Measurements from ENCODE around the gene TRMT10B. TPM values are rescaled to one million over a fixed set of nuclear protein-coding genes. Genes with fewer than 3 reads are reported as not detected.

The TRMT10B gene, protein sequence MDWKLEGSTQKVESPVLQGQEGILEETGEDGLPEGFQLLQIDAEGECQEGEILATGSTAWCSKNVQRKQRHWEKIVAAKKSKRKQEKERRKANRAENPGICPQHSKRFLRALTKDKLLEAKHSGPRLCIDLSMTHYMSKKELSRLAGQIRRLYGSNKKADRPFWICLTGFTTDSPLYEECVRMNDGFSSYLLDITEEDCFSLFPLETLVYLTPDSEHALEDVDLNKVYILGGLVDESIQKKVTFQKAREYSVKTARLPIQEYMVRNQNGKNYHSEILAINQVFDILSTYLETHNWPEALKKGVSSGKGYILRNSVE
- 6.8 TPM for total RNA-seq
- long read RNA-seq, transcript TRMT10B-201 (9 exons, 2,281 nt), result major isoform, 6 of 62 reads
- long read RNA-seq, partial matches to known transcripts, result 0 of 62 reads
- long read RNA-seq, other reads (novel, unspliced or antisense), result 54 of 62 reads

DNA sequence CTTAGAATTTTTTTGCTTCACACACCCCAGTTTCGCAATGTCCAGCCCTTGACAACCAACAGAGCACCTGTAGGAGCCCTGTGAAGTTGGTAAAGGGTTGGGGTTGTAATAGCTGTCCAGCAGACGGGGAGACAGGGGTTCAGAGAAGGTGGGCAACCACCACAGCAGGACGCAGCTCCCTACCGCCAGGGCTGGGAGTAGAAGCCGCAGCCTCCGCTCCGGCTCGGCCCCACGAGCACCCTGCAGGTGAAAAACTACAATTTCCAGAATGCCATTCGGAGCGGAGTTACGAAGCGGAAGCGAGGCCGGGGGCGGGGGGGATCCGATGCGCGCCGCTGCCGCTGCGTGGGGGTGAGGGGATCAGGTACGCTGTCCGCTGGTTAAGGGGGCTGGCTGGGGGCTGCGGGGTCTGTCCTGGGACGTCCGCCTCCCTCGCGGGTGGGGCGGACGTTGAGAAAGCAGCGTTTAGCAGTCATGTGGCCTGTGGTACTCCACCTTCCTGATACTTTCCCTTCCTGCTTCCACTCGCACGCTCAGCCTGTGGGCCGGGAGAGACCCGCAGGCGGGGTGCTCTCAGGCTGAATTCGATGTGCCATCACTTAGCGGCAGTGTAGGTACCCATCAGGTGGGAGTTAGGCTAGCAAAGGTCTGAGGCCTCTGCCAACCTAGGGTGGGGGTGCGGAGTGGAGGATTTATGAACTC is at the start of gene TRMT10B:
TRMT10B (plus strand) TSS at position 317 of the 702 bp plus-strand sequence. CDS start 8,127 bp downstream, outside the sequence.
- DNase-seq (ENCODE audit: low spot score), result no peak

DNA sequence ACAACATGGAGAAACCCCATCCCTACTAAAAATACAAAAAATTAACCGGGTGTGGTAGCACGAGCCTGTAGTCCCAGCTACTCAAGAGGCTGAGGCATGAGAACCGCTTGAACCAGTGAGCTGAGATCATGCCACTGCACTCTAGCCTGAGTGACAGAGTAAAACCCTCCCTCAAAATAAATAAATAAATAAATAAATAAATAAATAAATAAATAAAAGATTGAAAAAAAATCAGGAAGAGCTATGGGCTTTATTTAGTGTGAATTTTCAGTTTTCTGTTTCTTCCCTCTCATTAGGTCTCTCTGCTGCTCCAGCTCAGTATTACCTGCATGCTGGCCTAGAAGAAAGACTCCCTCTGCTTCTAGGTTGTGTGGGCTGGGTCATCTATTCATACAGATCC is 47.8 kb upstream of the TRMT10B start:
- DNase-seq (ENCODE audit: low spot score), result no peak

DNA sequence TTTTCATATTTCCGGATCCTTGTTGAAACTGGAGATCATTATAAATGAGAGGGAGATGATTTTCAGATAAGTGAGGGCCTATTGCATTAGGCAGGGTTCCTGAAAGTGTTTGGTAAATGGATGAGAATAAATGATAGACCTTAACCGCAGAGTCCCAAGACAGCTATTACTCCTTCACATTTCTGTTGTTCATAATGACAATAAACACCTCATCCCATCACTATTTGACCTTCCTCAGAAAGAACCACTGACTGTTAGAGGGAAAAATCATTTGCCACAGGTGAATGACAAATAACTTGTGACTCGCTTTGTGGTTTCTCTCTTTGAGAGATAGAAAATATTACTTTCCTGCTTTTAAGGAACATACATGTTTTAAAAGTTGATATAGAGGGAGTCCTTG is 47.3 kb upstream of the TRMT10B start:
- DNase-seq (ENCODE audit: low spot score), result no peak

- DNase-seq (ENCODE audit: low spot score), result no peak
Observed at GRCh38 chr9:37707748-37708147, 45.9 kb upstream of the TRMT10B start.

- DNase-seq (ENCODE audit: low spot score), result no peak
Observed at GRCh38 chr9:37710046-37710445, 43.6 kb upstream of the TRMT10B start.

DNA sequence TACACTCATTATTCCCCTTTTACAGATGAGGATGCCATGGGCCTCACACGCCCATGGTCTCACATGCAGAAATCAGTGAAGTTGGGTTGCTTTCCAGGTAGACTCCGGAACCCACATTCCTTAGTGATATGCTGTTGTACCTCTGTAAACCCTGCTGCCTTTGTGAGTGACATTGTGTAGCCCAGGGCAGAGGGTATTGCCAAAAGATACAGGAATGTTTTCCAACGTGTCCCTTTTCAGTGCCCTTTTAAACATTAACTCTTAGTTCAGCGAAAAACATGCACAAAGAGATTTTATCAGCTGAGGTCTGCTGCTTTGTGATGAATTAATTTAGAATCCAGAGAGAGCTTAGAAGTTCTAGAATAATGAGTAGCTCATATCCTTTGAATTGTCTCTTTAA is 38.3 kb upstream of the TRMT10B start:
- no peak for DNase-seq (ENCODE audit: low spot score)

DNA sequence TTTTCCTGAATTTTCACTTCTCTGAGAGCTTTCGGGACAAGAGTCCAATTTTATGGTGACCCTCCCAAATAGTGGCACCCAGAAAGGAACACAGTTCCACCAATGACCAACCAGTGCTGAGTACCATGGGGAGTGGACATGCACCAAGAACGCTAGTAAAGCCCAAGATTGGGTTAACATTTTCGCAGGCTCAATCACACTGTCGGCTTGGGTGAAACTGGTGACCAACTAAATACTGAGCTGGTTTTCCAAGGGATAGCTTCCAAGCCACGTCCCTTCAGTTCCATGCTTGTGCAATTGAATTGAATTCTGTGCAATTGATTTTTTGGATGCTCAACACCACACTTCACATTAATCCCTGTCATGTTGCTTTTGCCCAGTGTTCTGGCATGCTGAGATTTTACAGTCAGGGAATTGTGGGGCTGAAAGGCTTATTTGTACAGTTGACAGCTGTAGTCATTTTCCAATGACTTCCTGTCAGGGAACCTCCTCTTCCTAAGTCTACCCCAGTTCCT is 37.6 kb upstream of the TRMT10B start:
- no peak for DNase-seq (ENCODE audit: low spot score)

DNA sequence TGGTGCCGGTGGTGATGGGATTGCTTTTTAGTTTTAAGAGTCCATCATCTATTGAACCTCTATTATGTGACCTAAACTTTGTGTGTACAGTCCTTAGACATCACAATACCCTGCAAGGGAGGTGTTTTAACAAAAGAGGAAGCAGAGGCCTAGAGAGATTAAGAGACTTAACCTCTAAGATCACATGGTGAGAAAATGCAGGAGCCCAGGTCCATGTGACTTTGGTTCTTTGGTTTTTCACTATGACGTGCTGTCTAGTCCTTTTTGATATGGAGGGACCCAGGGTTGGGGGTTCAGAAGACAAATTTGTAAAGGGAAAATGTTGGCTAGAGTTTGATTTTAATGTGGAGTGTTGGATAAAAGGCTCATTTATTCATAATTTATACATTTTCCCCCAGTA is 34.1 kb upstream of the TRMT10B start:
- DNase-seq (ENCODE audit: low spot score), result no peak

GRCh38 chr9:37727013-37727412 is 26.6 kb upstream of the TRMT10B start:
- DNase-seq (ENCODE audit: low spot score), result no peak

DNA sequence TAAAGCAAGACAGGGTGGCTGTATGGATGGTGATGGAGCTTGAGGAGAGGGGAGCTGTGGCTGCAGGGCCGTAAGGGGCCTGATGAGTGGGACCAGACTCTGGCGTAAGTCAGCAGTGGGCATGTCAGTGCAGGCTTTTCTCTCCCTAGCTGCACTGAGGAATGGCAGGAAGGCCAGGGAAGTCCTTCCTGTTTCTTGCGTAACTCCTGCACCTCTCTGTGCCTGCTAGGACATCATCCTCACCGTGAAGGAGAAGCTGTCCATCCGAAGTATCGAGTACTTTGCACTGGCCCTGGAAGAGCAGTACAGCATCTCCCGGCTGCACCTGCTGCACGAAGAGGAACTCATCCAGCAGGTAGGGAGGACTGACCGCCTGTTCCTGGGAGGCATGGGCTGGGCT is 24.1 kb upstream of the TRMT10B start:
- no peak for DNase-seq (ENCODE audit: low spot score)

GRCh38 chr9:37730256-37730655 is 23.3 kb upstream of the TRMT10B start:
- DNase-seq (ENCODE audit: low spot score), result no peak

- DNase-seq (ENCODE audit: low spot score), result no peak
Observed at GRCh38 chr9:37730839-37731238, 22.8 kb upstream of the TRMT10B start.

- no peak for DNase-seq (ENCODE audit: low spot score)
Observed at GRCh38 chr9:37732086-37732741, 21.4 kb upstream of the TRMT10B start.

DNA sequence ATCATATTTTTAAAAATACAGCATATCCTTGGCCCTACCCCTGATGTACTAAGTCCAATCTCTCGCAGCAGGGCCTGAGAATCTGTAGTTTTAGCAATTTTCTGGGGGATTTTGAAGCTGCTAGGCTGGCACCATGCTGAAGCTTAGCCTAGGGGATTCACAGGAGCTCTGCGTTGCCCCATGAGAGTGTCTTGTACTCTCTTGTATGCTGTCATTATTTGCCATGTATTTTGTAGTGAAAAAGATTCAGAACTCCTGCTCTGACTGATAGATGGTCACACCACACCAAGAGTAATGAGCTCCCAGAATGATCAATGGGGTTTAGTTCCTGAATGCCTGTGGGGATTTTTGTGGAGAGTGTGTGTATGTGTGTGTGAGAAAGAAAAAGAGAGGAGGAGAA is 20.7 kb upstream of the TRMT10B start:
- DNase-seq (ENCODE audit: low spot score), result no peak

DNA sequence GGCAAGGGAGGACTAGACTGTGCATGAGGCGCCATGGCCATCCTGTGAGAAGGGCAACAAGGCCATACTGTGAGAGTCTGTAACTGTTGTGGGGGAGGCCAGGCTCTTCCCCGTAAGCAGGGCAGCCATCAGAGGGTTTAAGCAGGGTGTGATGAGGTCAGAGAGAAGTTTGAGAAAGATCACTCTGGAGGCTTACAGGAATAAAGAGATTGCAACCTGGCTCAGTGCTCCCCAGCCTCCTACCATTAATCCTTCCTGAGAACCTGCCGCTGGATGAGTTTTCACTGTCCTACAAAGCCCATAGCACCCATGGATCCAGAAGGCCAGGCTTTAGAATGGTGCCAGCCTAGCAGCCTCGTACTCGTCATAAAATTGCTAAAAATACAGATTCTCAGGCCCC is 14.4 kb upstream of the TRMT10B start:
- no peak for DNase-seq (ENCODE audit: low spot score)

GRCh38 chr9:37740128-37740527 is 13.5 kb upstream of the TRMT10B start:
- no peak for DNase-seq (ENCODE audit: low spot score)

DNA sequence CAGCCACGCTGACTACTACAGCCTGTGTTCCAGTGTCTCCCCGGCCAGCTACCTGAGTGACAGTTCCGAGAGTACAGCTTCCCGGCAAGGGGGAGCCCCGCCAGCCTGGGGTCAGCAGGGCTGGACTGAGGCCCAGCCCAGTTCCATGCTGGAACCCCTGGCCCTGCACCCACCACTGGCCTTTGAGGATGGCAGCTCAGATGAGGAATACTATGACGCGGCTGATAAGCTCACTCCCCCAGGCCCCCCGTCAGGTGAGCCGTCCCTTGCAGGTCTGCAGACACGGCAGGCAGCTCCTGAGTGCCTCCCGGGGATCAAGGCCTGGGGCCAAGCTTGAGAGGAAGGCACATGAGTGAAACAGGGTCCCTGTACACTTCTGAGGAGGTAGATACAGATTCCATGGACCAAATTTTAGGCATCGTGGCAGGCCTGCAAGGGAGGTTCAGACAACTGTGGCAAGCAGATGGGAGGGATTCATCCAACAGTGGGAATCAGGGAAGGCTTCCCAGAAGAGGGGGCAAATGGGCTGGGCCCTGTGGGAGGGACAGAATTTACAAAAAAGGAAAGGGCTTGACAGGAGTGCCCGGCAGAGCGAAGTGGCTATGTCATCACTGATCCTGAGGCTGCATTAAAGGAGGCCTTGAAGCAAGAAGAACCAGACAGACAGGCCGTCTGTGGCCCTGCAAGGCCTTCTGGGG is 12.8 kb upstream of the TRMT10B start:
- no peak for DNase-seq (ENCODE audit: low spot score)

GRCh38 chr9:37745970-37746369 is 7.6 kb upstream of the TRMT10B start:
- DNase-seq (ENCODE audit: low spot score), result no peak

GRCh38 chr9:37746448-37747270 is 6.9 kb upstream of the TRMT10B start:
- DNase-seq (ENCODE audit: low spot score), result no peak

DNA sequence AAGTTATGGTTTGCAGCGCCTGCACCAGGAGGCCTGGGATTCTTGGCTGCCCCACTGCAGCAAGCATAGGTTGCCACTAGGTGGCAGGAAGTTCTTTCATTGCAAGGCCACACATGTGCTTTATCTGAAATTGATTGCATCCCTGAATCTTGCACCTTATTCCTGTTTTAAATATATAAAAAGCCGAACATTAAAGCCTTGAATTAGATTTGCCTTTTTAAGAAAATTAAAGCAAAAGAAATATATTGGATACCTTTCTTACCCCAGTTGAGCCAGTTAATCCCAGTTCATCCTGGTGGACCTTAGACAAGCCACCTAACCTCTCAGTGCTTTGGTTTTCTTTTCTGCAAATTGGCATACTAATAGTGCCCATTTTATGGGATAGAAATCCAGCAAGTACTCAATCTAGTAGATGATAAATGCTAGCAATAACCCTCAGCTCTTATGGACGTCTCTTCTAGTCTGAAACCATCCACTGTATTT is 6.3 kb upstream of the TRMT10B start:
- DNase-seq (ENCODE audit: low spot score), result no peak

All from mesenteric fat pad (tissue), 1 donor.